Activated effector memory CD4-positive, alpha-beta T cell treated with Interleukin-2 at 50 U/mL for 16 hours (primary cell): ENCODE results near the gene RB1.

Experiments used
- DNase-seq: peaks from one replicate; pipeline ENCODE4 v3.0.0-alpha.2; 2020

The RB1 gene

GRCh38 chr13:48356750-48357149, 53.2 kb downstream of the RB1 start:
- no peak for DNase-seq

- no peak for DNase-seq
These were observed 66.4 kb downstream of the RB1 start for GRCh38 chr13:48369988-48370387.

GRCh38 chr13:48370815-48371214, 67.3 kb downstream of the RB1 start:
- DNase-seq, result no peak

- no peak for DNase-seq
These were observed 74.3 kb downstream of the RB1 start for GRCh38 chr13:48377857-48378256.

- no peak for DNase-seq
These were observed 77.0 kb downstream of the RB1 start for GRCh38 chr13:48380581-48380980.

- DNase-seq, result no peak
These were observed 79.8 kb downstream of the RB1 start for GRCh38 chr13:48383384-48383783.

GRCh38 chr13:48386816-48387215, 83.3 kb downstream of the RB1 start:
- no peak for DNase-seq

- no peak for DNase-seq
These were observed 87.7 kb downstream of the RB1 start for GRCh38 chr13:48391257-48391656.

GRCh38 chr13:48393030-48393697, 89.6 kb downstream of the RB1 start:
- no peak for DNase-seq

GRCh38 chr13:48393698-48394085, 90.1 kb downstream of the RB1 start:
- DNase-seq, result no peak

- DNase-seq, result no peak
These were observed 94.2 kb downstream of the RB1 start for GRCh38 chr13:48397744-48398143.

- no peak for DNase-seq
These were observed 95.0 kb downstream of the RB1 start for GRCh38 chr13:48398450-48399095.

GRCh38 chr13:48400090-48400694, 96.6 kb downstream of the RB1 start:
- no peak for DNase-seq

- DNase-seq, result no peak
These were observed 97.3 kb downstream of the RB1 start for GRCh38 chr13:48400850-48401291.

- no peak for DNase-seq
These were observed 97.9 kb downstream of the RB1 start for GRCh38 chr13:48401480-48401879.

GRCh38 chr13:48402325-48402932, 98.9 kb downstream of the RB1 start:
- no peak for DNase-seq

- no peak for DNase-seq
These were observed 99.6 kb downstream of the RB1 start for GRCh38 chr13:48403151-48403631.

- DNase-seq, result no peak
These were observed 100.4 kb downstream of the RB1 start for GRCh38 chr13:48403913-48404312.

- DNase-seq, result no peak
These were observed 101.4 kb downstream of the RB1 start for GRCh38 chr13:48404952-48405351.

GRCh38 chr13:48405875-48406274, 102.3 kb downstream of the RB1 start:
- no peak for DNase-seq

GRCh38 chr13:48410199-48410598, 106.6 kb downstream of the RB1 start:
- no peak for DNase-seq

GRCh38 chr13:48411147-48411794, 107.7 kb downstream of the RB1 start:
- no peak for DNase-seq

GRCh38 chr13:48411841-48412531, 108.4 kb downstream of the RB1 start:
- no peak for DNase-seq
